Sigmoid colon (tissue), 4 donors: ENCODE results near the gene TMSB15C.

Experiments used
- EP300 ChIP-seq, 4 donors: sonication (generic); formaldehyde crosslinking; IDR thresholded peaks; one replicate each; pipeline ENCODE4 v1.6.1; 2017; ENCODE audit warnings: antibody characterized with exemption in 4 of 4
- POLR2A ChIP-seq, 2 donors: fragments of 450-650 bp; IDR thresholded peaks; one replicate each; pipeline ENCODE4 v1.6.1; 2016; ENCODE audit warnings: antibody characterized with exemption in 2 of 2, mild to moderate bottlenecking in 2 of 2, moderate library complexity in 2 of 2
- TF ChIP-seq, protein P1 (sequence below), 4 experiments: fragments of 450-650 bp in 3 of 4; fragments of 200-600 bp in 1 of 4; IDR thresholded peaks; one replicate each; pipeline ENCODE4 v1.5.1; 2016 to 2019; ENCODE audit warnings: antibody characterized with exemption in 4 of 4, mild to moderate bottlenecking in 3 of 4, moderate library complexity in 2 of 4

DNA sequence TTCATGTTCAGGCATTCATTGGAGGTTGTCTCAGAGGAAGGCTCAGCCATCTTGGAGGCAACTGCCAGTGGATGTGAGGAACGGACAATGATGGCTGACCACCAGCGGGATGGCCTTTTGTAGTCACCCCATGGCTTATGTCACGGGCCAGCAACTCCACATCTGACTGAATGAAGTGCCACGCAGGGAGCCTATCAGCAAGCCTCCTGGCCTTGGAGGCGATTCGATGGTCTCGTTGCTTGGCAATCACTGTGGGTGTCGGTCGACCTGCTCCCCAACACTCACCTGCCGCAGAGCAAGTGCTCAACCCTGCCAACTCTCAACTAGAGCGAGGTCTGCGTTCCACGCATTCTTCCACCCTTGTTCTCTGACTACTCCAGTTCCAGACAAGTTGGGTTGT is 28.9 kb downstream of the TMSB15C start:
- no peak for TF ChIP-seq EP300 (IDR thresholded peaks at IDR 0.05)
- TF ChIP-seq POLR2A (IDR thresholded peaks at IDR 0.05) = no peak
- TF ChIP-seq, protein P1, sequence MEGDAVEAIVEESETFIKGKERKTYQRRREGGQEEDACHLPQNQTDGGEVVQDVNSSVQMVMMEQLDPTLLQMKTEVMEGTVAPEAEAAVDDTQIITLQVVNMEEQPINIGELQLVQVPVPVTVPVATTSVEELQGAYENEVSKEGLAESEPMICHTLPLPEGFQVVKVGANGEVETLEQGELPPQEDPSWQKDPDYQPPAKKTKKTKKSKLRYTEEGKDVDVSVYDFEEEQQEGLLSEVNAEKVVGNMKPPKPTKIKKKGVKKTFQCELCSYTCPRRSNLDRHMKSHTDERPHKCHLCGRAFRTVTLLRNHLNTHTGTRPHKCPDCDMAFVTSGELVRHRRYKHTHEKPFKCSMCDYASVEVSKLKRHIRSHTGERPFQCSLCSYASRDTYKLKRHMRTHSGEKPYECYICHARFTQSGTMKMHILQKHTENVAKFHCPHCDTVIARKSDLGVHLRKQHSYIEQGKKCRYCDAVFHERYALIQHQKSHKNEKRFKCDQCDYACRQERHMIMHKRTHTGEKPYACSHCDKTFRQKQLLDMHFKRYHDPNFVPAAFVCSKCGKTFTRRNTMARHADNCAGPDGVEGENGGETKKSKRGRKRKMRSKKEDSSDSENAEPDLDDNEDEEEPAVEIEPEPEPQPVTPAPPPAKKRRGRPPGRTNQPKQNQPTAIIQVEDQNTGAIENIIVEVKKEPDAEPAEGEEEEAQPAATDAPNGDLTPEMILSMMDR (IDR thresholded peaks at IDR 0.05) = no peak
